ENCODE data around the gene BRIP1.

DNA sequence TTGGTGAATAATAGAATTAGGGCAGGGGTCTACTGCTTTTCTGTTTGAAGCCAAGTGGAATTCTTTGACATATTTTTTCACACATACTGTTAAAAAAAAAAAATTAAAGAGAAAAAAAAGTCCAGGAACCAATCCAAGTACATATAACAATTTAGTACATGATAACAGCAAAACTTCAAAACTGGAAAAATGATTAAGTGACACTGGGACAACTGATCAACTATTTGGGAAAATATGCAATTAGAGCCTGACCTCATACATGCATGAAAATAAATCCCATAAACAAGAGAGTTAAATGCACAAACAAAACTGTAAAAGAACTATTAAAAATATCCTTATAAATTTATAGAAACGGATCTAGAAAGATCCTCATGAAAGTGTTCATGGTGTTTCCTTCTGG lies 27.7 kb downstream of the BRIP1 start:
- no peak for TF ChIP-seq CTCF (IDR thresholded peaks at IDR 0.05)
- TF ChIP-seq RCOR1 (IDR thresholded peaks at IDR 0.05; ENCODE audit: low read length) = no peak
- no peak for TF ChIP-seq EP300 (IDR thresholded peaks at IDR 0.05; ENCODE audit: borderline replicate concordance in 1 of 2, low read depth in 1 of 2, low read length in 1 of 2)
- TF ChIP-seq NRF1 (IDR thresholded peaks at IDR 0.05; ENCODE audit: low read depth, low read length) = no peak
- TF ChIP-seq YY1 (IDR thresholded peaks at IDR 0.05; ENCODE audit: low read depth) = no peak
- TF ChIP-seq USF2 (IDR thresholded peaks at IDR 0.05; ENCODE audit: borderline replicate concordance, low read depth, low read length) = no peak
- TF ChIP-seq, protein P1, sequence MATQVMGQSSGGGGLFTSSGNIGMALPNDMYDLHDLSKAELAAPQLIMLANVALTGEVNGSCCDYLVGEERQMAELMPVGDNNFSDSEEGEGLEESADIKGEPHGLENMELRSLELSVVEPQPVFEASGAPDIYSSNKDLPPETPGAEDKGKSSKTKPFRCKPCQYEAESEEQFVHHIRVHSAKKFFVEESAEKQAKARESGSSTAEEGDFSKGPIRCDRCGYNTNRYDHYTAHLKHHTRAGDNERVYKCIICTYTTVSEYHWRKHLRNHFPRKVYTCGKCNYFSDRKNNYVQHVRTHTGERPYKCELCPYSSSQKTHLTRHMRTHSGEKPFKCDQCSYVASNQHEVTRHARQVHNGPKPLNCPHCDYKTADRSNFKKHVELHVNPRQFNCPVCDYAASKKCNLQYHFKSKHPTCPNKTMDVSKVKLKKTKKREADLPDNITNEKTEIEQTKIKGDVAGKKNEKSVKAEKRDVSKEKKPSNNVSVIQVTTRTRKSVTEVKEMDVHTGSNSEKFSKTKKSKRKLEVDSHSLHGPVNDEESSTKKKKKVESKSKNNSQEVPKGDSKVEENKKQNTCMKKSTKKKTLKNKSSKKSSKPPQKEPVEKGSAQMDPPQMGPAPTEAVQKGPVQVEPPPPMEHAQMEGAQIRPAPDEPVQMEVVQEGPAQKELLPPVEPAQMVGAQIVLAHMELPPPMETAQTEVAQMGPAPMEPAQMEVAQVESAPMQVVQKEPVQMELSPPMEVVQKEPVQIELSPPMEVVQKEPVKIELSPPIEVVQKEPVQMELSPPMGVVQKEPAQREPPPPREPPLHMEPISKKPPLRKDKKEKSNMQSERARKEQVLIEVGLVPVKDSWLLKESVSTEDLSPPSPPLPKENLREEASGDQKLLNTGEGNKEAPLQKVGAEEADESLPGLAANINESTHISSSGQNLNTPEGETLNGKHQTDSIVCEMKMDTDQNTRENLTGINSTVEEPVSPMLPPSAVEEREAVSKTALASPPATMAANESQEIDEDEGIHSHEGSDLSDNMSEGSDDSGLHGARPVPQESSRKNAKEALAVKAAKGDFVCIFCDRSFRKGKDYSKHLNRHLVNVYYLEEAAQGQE (IDR thresholded peaks at IDR 0.05; ENCODE audit: low read depth, low read length) = no peak
- no peak for TF ChIP-seq EZH2phosphoT487 (IDR thresholded peaks at IDR 0.05; ENCODE audit: borderline replicate concordance, low read depth)

Data from SK-N-SH (cell line).